HG02970 (cell line): Measurements from ENCODE around the gene FGFRL1.

ENCODE experiments used
- ATAC-seq: cut with Tn5 transposase; IDR thresholded peaks from one replicate; pipeline ENCODE4 v1.9.1; 2021; ENCODE audit warnings: mild to moderate bottlenecking, moderate library complexity, moderate number of reproducible peaks; ENCODE audit not compliant: unreplicated experiment, low FRiP score

The FGFRL1 gene

DNA sequence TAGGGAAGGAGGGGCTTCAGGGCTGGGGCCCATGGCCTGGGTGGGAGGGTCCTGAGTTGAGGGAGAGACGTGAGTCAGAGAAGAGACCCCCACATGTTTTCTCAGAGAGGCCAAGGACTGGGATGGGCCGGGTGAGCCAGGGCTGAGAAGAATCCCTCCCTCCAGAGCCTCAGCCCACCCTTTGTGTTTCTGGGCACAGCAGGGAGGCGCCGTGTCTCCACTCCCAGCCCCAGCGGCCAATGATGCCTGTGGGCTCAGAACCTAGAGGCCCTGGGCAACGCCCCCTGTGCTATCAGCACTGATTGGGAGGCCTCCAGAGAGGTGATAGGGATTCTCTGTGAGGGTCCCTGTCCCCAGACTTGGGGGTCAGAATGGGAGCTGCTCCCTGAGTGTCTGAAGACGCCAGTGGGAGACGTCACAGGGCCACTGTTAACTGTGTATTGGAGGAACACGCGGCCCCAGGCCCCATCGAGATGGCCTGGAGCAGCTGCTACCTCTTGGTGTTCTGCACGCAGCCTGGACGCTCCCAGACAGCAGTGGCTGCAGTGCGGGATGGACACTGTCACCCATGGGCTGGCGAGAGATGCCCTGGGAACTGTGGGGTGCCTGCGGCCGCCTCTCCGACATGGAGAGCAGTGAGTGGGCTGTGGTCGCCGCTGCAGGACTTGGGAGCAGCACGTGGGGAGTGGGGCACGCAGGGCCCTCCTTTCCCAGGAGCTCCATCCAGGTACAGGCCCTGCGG is 8.5 kb downstream of the FGFRL1 start:
- no peak for ATAC-seq

DNA sequence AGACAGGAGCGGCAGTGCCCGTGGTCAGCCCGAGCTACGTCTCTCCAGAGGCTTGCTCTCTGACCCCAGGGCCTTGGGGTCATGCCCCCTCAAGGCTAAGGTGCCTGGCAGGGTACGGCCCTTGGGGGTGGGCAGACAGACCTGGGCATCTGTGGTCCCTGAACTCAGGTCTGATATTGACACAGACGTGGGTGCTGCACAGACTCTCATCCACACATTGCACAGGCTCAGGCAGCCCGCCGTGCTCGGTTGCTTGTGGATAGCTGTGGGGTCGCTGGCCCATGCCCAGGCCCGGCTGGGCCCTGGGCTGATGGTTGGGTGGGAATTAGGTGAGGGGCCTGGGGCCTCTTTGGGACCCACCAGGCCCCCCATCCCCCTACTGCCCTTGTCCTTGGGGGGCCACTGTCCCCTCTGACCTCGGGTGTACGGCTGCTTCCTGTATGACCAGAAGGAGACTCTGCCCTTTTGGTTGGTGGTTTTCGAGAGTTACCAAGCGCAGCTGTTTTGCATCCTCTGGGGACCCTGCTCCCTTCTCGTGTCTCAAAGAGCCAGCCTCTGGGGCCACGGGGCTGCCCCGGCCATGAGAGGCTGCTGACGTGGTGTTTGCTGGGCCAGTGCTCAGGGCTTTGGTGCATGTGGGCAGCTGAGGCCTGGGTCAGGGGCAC is 10.1 kb downstream of the FGFRL1 start:
- peak; percentile 54 for ATAC-seq

GRCh38 chr4:1022051-1022738 is 10.8 kb downstream of the FGFRL1 start:
- ATAC-seq = no peak

- ATAC-seq = no peak
These were observed 11.3 kb downstream of the FGFRL1 start for GRCh38 chr4:1022739-1023066.

DNA sequence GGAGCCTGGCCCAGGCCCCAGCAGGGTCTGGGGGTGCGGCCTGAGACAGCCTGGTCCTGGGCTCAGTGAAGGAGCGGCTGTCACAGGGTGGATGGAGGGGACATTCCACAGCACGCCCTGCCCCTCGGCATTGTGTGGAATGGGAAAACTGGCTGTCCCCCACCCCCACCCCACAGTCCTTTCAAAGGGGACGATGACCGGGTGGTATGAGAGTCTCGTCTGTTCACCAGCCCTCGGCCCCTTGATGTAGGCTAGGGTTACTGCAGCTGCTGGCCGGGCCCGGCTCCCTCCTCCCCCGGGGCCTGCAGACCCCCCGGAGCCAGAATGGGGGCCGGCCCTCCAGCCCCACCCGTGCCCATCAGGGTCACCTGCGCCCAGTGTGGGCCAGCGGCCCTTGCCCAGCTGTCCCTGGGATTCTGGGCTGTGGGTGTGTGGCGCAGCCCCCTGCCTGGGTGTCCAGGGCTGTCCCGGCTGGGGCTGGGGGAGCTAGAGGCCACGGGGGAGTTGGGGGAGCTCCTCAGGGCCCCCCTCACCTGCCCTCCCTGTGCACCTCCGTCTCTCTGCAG is 11.7 kb downstream of the FGFRL1 start:
- ATAC-seq = no peak

DNA sequence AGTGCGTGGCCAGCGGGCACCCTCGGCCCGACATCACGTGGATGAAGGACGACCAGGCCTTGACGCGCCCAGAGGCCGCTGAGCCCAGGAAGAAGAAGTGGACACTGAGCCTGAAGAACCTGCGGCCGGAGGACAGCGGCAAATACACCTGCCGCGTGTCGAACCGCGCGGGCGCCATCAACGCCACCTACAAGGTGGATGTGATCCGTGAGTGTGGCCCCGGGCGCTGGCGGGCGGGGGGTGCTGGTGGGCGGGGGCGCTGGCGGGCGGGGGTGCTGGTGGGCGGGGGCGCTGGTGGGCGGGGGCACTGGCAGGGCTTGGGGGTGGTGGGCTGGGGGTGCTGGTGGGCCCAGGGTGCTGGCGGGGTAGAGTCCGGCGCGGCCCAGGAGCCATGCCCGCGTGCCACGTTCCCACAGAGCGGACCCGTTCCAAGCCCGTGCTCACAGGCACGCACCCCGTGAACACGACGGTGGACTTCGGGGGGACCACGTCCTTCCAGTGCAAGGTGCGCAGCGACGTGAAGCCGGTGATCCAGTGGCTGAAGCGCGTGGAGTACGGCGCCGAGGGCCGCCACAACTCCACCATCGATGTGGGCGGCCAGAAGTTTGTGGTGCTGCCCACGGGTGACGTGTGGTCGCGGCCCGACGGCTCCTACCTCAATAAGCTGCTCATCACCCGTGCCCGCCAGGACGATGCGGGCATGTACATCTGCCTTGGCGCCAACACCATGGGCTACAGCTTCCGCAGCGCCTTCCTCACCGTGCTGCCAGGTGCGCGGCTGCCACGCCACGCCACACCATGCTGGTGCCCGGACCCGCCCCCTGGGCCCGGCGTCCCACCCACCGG is 12.7 kb downstream of the FGFRL1 start:
- no peak for ATAC-seq

- ATAC-seq = no peak
These were observed 13.6 kb downstream of the FGFRL1 start for GRCh38 chr4:1024882-1025545.

- ATAC-seq = peak; percentile 50
These were observed 14.7 kb downstream of the FGFRL1 start for GRCh38 chr4:1026115-1026514.

DNA sequence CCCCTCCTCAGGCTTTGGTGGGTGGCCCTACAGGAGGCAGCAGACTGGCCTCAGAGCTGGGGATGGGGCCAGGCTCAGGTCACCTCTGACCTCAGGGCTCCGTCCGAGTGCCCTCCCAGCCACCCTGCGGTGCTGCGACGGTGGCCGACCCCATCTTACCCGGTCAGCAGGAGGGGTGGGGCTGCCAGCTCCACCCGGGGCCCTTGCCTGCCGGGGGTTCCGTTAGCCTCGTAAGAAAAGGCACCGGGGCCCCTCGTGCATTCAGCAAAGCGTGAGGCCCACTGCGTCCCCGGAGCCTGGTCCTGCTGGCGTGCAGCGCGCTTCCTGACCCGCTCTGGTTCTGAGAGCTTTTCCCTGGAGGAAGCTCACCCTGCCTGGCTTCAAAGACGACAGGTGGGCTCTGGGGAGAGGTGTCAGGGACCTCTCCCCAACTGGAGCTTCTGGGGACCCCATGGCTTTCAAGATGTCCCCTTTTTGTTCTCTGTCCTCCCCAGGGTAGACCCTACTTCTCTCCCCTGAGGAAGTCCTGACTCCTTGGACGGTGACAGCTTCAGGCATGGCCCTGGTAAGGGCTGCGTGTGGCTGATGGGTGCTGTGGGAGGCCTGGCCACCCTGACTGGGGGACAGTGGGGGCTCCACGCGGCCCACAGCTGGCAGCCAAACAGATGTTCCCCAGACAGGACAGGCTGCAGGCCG is 15.9 kb downstream of the FGFRL1 start:
- no peak for ATAC-seq

GRCh38 chr4:1027915-1028238 is 16.5 kb downstream of the FGFRL1 start:
- no peak for ATAC-seq

DNA sequence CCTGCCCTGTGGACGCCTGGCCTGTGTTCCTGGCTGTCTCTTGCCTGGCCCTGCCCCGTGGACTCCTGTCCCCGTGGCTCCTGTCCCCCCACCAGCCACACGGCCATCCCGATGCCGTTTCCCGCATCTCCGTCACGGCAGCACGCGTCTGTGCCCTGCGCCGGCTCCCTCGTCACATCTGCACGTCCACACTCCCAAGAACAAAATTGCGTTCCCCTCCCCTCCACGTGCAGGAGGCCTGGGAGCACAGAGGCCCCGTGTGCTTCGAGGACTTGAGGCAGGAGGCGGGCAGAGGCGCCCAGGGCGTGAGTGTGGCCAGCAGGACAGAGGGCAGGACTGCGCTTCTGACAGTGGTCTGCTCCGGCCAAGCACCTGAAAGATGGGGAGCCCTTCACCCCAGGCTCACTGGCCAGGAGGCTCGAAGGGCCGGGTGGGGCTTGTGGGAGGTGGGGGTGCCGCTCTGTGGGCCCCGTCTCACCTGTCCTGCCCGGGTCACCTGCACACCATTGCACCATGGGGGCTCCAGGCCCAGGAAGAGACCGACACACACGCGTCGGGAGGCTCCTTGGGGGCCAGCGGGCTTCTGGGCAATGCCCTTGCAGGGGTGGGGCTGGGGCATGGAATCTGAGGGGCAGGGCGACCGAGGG is 17.3 kb downstream of the FGFRL1 start:
- ATAC-seq = no peak

DNA sequence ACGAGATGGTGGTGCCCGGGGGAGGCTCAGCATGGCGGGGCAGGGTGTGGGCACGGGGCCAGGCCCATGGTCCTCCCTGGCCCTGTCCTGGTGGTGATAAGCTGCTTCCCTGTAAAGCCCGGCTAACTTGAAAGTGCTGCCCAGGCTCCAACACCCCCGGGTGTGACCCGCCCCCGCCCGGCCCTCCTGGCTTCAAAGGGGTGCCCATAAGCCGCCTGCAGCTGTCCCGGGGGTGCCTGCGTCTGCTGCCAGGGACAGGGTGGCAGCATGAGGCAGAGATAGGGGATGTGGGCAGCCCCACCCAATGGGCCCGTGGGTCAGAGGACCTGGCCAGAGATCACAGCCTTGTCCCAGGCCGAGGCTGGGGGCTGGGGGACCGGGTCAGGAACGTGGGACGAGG is 18.1 kb downstream of the FGFRL1 start:
- ATAC-seq = no peak

GRCh38 chr4:1030031-1030430 is 18.6 kb downstream of the FGFRL1 start:
- no peak for ATAC-seq

DNA sequence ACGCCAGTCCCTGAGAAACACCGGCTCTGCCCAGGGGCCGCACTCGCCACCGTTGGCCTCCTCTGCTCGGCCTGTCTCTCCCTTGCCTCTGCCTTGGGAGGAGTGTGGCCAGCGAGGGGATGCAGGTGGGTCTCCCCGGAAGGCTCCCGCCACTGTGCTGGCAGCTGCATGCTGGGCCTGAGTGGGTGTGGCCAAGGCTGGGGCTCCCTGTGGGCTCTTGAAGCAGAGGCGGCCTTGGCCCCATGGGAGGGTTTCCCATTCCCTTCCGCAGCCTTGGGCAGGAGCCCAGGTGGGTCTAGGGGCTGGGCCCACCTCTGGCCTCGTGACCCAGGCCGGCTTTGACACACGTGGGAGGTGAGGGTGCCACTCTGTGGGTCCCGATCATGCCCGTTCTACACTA is 19.1 kb downstream of the FGFRL1 start:
- no peak for ATAC-seq

DNA sequence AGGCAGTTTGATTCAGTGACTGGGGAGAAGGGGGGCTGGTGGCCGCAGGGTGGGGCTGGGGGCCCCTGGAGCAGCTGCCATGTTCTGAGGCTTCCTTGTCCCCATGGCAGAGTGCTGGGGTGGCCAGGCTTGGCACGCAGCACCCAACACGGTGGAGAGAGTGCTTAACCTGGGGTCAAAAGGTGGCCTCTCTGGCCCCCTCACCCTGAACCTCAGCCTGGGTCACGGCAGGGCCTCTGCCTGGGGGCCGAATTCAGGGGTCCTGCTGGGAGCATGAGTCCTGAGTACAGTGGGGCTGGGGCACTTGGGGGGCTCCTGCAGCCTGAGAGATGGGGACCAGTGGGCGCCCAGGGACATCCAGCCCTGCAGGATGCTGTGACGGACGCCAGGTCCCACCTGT is 19.9 kb downstream of the FGFRL1 start:
- no peak for ATAC-seq

DNA sequence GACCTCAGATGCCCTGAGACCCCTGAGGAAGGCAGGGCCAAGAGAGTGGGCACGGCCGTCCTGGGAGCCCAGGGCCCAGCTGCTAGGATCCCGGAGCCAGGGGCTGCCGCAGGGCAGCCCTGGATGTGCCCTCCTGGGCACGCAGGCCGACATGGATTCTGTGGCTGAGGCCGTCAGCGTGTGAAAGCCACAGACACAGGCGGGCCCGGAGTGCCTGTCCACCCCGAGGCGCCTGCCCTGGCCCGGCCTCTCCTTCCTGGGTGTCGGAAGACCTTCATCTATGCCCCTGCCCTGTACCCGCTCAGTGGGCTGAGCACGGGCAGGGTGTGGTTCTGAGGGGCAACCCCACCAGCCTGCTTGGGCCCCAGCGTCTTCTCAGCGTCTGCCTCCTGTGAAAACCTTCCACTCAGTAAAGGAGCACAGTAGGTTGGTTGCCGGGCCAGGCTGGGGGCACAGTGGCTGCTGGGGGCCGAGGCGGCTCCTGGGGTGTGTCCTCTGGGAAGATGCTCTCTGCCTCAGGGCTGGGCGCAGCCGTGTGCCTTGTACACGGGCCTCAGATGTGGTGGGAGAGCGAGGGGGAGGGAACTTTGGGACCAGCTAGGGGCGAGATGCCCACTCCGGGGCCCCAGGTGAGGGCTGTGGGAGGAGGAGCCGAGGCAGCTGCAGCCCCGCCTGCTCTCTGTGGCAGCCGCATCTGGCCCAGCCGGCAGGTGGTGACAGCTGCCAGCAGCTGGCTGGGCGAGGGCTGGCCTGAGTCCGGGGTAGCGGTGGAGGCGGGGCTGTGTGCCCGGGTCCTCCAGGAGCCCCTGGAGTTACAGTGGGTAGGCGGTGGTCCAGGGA is 20.8 kb downstream of the FGFRL1 start:
- ATAC-seq = no peak

DNA sequence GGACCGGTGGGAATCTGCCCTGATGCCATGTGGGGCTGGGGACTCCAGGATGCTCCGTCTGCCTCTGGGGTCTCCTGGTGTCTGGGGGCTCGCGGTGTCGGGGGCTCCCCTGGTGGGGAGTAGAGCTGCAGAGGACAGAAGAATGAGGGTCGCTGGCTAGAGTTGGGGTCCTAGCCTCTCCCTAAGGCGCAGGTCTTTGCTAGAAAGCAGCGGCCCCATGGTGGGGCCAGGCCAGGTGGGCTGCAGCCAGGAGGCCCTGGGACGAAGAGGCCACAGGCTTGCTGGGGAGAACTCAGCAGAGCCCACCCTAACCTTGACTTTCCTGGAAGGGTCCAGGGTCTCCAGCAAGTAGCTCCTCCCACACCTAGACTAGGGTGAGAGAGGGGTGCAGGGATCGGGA is 21.4 kb downstream of the FGFRL1 start:
- no peak for ATAC-seq

DNA sequence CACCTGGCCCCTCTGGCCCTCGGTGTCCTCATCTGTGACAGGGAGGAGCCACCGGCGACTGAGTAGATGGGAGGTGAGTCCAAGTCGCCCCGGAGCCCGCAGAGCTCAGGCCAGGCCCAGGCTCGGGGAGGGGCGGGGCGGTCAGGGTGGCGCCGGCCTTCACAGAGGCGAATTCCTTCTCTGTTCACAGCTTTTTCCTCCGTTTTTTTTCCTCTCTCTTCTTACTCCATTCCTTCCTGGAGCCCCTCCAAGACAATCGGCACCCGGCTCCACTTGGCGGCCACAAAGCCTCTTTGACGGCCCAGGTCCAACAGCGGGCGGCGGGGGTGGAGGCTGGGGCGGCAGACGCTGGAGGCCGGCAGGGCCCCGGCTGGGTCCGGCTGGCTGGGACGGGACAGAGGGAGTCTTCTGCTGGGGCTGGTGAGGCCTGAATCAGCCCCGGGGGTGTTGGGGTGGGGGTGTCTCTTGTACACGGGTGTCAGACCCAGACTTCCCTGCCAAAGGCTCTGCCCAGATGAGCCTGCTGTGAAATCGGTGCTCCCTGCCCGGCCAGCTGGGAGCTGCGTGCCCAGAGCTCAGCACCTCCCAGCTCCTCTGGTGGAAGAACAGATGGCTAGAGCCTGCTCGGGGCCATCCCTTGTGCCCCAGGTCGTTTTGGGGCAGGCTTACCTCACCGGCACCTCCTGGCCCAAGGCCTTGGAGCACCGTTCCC is 22.6 kb downstream of the FGFRL1 start:
- ATAC-seq = no peak
